ENCODE measurements around the gene C18orf63.

C18orf63 gene

DNA sequence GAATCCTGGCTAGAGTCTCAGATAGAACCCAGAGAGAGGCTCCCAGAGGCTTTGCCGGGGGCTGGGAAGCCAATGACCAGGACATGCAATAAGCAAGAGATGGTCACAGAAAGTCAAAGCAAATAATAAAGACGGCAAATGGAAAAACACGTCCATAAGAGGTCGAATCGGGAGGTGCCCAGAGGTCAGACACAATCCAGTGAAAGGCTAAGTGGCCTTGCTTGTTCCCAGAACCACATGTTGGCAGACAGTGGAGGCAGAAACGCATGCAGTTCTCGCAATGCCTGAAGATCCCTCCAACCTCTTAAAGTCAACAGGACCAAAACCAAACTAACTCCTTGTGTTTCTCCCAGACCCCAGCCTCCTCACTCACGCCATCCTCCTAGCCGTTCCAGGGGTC lies 26.9 kb upstream of the C18orf63 start:
- TF ChIP-seq, protein P1, sequence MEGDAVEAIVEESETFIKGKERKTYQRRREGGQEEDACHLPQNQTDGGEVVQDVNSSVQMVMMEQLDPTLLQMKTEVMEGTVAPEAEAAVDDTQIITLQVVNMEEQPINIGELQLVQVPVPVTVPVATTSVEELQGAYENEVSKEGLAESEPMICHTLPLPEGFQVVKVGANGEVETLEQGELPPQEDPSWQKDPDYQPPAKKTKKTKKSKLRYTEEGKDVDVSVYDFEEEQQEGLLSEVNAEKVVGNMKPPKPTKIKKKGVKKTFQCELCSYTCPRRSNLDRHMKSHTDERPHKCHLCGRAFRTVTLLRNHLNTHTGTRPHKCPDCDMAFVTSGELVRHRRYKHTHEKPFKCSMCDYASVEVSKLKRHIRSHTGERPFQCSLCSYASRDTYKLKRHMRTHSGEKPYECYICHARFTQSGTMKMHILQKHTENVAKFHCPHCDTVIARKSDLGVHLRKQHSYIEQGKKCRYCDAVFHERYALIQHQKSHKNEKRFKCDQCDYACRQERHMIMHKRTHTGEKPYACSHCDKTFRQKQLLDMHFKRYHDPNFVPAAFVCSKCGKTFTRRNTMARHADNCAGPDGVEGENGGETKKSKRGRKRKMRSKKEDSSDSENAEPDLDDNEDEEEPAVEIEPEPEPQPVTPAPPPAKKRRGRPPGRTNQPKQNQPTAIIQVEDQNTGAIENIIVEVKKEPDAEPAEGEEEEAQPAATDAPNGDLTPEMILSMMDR (IDR thresholded peaks at IDR 0.05) = no peak

DNA sequence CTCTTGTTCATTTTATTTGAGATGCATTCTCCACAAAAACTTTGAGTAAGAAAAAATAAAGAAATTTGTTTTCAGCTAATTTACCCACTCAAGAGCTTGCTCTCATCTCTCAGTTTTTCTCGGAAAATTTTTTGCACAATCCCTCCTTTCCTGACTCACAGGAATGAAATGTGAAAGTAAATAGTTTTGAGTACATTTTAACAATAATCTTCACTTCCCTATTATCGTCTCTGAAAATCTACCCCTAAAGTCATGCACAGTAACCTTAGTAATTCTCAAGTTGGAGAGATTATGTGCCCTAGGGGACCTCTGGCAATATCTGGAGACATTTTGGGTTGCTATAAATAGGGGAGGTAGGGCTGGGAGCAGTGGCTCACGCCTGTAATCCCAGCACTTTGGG lies 26.5 kb upstream of the C18orf63 start:
- TF ChIP-seq, protein P1 (IDR thresholded peaks at IDR 0.05) = no peak

DNA sequence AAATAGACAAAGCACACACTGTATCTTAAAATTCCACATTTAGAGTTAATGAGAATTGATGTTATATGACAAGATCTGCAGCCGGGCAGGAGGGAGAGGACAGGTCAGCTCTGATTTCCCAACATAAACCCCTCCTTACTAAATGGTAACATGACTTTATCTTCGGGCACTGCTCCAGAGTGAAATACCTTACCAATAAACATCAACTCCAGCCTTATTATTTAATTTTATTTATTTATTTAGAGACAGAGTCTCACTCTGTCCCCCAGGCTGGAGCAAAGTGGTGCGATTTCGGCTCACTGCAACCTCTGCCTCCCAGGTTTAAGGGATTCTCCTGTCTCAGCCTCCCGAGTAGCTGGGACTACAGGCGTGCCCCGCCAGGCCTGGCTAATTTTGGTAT lies 25.6 kb upstream of the C18orf63 start:
- TF ChIP-seq, protein P1 (IDR thresholded peaks at IDR 0.05) = no peak

DNA sequence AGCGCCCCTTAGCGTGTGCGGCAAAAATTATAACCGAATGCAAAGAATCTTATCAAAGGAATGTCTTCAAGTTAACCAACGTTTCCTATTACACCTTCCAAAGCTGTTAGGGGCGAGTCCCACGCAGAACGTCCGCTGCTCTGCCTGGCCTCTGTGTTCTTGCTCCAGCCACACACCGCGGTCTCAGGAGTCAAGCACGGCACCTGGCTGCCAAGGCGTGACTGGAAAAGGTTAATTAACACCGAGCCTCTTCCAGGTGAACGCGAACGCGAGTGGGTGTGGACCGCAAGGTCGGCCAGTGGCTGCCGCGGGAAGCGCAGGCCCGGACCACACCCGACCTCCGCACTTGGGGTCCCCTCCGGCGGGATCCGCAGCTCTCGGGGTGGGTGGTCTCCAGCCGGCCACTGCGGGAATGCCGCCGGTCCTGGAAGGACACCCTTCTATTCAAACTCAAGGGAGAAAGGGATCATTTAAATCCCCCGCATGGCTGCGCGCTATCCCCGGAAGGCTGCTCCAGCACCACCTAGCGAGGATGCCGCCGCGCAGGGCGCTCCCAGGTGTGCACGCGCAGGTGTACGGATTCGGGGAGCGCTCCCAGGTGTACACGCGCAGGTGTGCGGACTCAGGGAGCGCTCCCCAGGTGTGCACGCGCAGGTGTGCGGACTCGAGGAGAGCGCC lies 24.7 kb upstream of the C18orf63 start:
- TF ChIP-seq, protein P1 (IDR thresholded peaks at IDR 0.05) = peak; percentile 72

DNA sequence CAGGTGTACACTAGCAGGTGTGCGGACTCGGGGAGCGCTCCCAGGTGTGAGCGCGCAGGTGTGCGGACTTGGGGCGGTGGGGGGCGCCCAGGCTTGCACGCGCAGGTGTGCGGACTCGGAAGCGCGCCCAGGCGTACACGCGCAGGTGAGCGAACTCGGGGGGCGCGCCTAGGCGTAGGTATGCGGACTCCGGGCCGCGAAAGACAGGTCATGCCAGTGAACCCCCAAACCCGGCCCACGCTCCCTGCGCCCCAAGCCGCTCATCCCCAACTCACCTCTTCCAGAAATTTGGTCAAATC lies 24.2 kb upstream of the C18orf63 start:
- TF ChIP-seq, protein P1 (IDR thresholded peaks at IDR 0.05) = peak; percentile 30

DNA sequence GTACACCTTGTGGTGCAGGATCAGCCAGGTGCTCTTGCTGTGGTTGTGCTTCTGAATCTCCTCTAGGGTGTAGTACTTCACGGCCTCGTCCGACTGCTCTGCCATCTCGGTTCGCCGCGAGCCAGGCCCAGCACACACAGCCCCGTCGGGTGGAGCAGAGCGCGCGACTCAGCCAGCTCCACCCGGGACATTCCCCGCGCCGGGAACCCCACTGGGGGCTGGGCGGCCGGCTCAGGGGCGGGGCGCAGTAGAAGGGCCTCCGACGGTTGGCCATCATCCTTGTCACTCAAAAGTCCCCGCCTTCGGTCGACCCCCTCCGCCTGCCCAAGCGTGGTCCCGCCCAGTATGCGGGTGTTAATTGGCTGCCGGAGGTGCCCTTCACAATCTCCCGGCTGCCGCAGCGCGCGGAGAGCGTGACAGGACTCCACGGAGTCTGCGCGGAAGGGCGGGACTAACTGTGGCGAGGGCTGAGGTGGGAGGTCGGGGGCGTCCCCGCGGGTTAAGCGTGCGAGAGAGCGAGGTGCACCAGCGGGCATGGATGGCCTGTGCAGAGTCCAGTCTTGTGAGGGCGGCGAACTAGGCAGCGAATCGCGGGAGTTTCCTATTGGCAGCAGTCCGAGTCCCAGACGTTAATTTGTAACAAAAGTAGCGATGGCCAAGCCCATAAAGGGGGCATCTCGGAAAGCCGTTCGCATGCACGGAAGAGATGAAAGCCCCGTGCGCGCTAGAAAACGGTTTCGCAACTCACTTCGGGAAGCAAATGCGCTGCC lies 23.7 kb upstream of the C18orf63 start, which contains the start of gene CYB5A:
Gene CYB5A (minus strand): TSS at position 193 of the 770 bp plus-strand sequence. CDS start 88 bp downstream, at position 105.
- TF ChIP-seq, protein P1 (IDR thresholded peaks at IDR 0.05) = no peak

DNA sequence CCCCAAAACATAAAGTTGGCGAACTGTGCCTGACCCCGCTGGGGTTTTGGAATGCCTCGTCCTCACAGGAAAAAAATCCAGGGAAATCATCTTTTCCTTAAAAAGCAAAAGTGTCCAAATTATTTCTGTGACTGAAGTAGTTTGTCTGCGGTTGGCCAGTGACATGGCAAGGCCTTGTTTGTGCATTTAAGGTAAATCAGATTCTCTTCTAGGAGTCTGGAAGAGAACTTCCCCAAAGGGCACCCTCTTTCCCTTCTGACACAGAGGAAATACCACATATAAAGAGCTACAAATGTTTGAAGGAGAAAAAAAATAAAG lies 23.1 kb upstream of the C18orf63 start:
- TF ChIP-seq, protein P1 (IDR thresholded peaks at IDR 0.05) = no peak
